ENCODE results near the gene MALAT1.
A peak's percentile ranks its signal among the peaks of the same experiment; 100 is the strongest.
"Not testable (repeated sequence)": the region's sequence is repeated elsewhere in the genome, so short reads cannot be mapped to it uniquely, and the experiment has no call there.

MALAT1 gene

DNA sequence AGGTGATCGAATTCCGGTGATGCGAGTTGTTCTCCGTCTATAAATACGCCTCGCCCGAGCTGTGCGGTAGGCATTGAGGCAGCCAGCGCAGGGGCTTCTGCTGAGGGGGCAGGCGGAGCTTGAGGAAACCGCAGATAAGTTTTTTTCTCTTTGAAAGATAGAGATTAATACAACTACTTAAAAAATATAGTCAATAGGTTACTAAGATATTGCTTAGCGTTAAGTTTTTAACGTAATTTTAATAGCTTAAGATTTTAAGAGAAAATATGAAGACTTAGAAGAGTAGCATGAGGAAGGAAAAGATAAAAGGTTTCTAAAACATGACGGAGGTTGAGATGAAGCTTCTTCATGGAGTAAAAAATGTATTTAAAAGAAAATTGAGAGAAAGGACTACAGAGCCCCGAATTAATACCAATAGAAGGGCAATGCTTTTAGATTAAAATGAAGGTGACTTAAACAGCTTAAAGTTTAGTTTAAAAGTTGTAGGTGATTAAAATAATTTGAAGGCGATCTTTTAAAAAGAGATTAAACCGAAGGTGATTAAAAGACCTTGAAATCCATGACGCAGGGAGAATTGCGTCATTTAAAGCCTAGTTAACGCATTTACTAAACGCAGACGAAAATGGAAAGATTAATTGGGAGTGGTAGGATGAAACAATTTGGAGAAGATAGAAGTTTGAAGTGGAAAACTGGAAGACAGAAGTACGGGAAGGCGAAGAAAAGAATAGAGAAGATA, at the start of gene MALAT1:
Gene MALAT1, plus strand, starts transcription at position 69 of the 736 bp plus-strand sequence.
- peak; percentile 86 for DNase-seq

- not testable (repeated sequence) for DNase-seq
These were observed 47.5 kb upstream of the MALAT1 start for GRCh38 chr11:65451301-65451700.

- DNase-seq = not testable (repeated sequence)
These were observed 46.6 kb upstream of the MALAT1 start for GRCh38 chr11:65452259-65452658.

DNA sequence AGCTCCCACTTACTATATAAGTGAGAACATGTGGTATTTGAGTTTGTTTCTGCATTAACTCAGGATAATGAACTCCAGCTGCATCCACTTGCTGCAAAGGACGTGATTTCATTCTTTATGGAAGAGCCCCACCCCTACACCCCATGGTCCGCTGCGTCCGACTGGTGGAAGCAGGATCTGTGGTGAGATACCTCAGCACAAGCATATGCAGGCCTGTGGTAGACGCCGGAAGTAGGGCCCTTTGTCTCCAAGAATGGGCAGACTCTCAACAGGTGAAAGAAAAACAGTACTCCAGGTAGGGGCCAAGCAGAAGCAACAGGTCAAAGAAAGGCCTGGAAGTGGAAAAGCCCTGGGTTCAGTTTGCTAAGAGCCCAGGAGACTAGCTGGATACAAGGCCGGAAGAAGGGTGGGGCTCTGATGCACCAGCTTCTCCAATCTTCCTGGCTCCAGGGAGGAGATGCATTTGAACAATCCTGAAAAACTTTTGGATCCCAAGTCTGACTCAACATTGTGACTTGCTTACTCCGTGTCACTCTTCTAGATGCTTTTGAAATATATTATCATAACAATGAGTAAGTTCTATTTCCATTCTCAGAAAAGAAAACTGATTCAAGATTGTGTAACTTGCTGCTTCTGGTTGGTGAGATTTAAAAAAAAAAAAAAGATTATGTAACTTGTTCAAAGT, 45.9 kb upstream of the MALAT1 start:
- DNase-seq = no peak

GRCh38 chr11:65454311-65454695, 44.5 kb upstream of the MALAT1 start:
- no peak for DNase-seq

DNA sequence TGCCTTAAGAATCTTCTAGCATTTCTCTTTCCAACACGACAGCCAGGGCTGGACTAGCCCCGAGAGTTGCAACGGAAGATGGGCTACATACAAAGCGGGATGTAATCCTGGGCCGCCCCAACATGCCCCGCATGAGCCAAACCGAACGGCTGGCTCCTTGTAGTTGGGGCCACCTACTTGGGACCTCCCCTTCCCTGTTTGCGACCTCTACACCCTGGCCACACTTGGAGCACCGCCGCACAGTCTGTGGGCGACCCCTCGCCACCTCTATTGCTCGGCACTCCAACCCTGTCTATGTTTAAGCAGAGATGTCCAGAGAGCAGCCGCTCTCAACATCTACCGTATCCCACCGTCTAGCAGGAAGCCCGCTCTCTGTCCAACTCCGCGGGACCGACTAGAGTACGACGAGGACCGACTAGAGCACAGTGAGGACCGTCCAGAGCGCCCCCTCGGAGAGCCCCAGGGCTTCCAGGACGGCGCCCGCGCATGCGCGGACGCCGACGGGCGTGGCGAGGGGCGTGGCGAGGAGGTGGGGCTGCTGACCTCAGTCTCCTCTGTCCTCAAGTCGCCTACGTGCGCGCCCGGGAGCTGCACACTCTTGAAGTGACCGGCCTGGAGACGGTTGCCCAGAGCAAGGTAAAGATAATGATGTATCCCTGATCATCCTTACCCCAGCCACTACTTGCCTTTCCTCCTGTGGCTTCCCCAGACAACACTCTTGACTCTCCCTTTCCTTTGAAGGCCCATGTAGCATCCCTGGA, 44.0 kb upstream of the MALAT1 start:
- DNase-seq = peak; percentile 50

DNA sequence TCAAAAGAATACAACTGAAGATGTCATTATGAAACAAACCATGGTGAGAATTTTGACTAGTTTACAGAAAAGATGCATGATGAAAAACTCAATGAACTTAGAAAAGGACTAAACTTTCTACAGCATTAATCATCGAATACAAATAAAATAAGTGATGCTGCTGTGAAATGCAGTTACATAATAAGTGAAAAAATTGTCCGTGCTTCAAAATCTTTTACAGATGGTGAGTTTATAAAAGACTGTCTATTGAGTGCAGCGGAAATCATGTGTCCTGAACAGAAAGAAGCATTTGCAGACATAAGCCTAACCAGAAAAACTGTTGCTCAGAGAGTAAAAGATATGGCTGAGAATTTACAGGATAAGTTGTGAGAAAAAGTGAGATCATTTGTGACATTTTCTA, 42.4 kb upstream of the MALAT1 start:
- DNase-seq = no peak

DNA sequence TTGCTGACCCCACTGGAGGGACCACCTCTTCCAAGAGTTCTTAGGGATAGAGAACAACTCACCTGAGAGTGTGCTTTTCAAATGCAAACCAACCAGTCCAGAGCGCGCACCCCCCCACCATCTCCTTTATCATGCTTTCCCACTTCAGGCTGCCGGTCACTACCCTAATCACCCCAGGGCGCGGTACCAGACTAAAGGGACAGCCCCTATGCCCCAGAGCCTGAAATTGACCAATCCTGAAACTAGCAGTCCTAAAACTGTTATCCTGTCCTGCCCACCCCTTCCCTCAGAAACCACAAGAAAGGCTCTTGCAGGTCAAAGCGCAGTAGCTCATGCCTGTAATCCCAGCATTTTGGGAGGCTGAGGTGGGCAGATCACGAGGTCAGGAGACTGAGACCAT, 39.3 kb upstream of the MALAT1 start:
- DNase-seq = no peak

GRCh38 chr11:65465471-65465870, 33.4 kb upstream of the MALAT1 start:
- DNase-seq = not testable (repeated sequence)

- not testable (repeated sequence) for DNase-seq
These were observed 31.5 kb upstream of the MALAT1 start for GRCh38 chr11:65467306-65467705.

DNA sequence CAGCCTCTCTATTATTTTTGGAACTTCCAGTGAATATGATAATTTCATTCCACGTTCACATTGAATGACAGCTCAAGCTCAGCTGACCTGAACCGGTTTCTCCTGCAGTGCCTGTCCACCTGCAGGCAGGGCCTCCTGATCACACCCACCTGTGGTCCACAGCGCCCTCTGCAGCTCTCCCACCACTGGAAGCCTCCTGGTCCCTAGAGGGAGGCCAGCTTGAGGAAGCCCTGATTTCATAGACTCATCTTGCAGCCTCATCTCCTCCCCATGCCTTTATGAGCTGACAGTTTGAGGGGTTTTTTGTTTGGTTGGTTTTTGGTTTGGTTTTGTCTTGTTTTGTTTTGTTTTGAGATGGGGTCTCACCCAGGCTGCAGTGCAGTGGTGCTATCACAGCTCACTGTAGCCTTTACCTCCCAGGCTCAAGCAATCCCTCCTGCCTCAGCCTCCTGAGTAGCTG, 29.9 kb upstream of the MALAT1 start:
- peak; percentile 28 for DNase-seq

DNA sequence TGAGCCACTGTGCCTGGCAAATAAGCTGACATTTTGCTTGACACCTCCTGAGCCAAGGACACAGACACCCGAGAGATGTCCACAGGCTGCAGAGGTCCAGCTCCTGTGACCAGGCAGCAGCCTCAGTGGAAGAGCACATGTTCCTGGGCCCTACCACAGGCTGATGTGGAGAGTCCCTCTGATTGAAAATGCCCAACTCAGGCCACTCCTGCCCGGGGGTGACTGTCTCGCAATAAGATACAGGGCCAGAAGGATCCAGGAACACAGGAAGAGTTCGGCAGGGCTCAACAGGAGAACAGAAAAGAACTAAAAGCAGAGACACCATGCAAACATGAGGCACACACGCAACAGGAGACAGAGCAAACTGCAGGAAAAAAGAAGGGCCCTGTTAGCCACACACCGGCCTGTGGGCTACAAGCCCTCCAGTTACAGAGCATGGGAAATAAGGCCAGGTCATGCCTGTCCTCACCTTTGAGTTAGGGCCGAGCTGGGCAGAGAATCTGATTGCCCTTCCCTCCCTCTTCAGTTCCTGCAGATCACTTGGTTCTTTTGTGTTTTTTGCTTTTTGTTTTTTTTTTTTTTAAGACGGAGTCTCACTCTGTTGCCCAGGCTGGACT, 28.3 kb upstream of the MALAT1 start:
- DNase-seq = no peak

GRCh38 chr11:65471447-65471891, 27.4 kb upstream of the MALAT1 start:
- peak; percentile 43 for DNase-seq

DNA sequence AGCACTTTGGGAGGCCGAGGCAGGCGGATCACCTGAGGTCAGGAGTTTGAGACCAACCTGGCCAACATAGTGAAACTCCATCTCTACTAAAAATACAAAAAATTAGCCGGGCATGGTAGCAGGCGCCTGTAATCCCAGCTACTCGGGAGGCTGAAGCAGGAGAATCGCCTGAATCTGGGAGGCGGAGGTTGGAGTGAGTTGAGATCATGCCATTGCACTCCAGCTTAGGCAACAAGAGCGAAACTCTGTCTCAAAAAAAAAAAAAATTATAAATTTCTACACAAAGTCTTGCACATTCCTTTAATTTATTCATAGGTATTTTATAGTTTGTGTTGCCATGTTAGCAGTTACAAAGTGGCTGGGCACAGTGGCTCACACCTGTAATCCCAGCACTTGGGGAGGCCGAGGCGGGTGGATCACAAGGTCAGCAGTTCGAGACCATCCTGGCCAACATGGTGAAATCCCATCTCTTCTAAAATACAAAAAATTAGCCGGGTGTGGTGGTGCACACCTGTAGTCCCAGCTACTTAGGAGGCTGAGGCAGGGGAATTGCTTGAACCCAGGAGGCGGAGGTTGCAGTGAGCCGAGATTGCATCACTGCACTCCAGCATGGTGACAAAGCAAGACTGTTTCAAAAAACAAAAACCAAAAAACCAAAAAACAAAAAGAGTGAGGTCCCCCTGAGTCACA, 26.1 kb upstream of the MALAT1 start:
- not testable (repeated sequence) for DNase-seq

- DNase-seq = no peak
These were observed 25.5 kb upstream of the MALAT1 start for GRCh38 chr11:65473278-65473860.

DNA sequence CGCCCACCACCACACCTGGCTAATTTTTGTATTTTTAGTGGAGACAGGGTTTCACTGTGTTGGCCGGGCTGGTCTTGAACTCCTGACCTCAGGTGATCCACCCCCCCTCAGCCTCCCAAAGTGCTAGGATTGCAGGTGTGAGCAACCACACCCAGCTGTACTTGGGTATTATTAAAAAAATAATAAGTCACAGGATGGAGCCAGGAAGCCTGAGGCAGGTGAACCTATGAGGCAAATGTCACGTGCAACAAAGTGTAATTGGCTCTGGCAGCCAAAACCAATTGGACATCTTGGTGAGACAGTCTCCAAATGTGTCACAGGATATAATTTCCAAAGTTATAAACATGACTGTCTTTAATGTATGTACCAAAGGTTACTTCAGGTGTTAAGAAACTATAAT, 24.0 kb upstream of the MALAT1 start:
- no peak for DNase-seq

GRCh38 chr11:65476632-65477148, 22.2 kb upstream of the MALAT1 start:
- no peak for DNase-seq

DNA sequence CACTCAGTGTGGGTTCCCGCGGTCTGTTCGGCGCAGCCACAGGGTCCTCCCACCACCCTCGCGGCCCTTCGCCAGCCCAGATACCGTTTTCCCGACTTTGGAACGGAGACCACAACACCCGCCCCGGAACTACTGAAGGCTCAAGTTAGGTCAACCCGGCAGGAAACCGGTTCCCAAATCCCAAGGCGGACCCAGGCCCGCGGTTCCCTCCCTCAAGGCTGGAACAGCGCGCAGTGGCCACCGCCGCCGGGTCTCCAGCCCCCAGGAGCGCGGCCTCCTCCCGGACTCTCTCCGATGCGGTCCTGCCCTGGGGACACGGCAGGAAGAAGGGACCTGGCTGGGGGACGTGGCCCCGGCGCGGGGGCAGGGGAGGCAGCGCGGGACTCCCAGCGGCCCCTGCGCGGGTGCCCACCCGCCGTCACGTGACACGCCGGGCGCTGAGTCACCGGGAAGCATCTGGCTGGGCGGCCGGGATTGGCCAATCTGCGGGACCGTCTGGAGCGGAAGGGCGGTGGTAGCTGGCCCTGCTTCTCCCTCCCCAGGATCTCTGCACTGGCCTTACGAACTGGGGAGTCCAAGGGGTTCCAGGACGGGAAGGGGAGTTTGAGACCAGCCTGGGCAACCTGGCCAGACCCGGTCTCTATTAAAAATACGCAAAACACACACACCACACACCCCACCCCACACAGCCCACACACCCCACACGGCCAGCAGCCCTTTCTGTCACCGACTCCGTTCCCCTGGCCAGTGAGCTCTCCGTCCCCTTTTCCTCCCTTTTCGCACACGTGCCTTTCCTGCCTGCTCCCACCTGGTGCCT, 21.5 kb upstream of the MALAT1 start:
- peak; percentile 77 for DNase-seq

GRCh38 chr11:65478388-65479183, 20.3 kb upstream of the MALAT1 start:
- DNase-seq = no peak

Data from SHP77 treated with DMSO at 0.1 percent for 48 hours (cell line).